ENCODE data around the gene REXO1. TPM values are rescaled to one million over a fixed set of nuclear protein-coding genes. Genes with fewer than 3 reads are reported as not detected.

Gene REXO1
- total RNA-seq, 1 experiment from 2014 or later, result 56.8 TPM

GRCh38 chr19:1889907-1890306 is 41.6 kb upstream of the REXO1 start:
- H3K23me2 ChIP-seq (ENCODE audit: insufficient read length, low read depth, low read length, poor library complexity, severe bottlenecking), result peaks cover 2% of the 10 kb centered on the region
- no peak overlapping the region for H3K9ac ChIP-seq (ENCODE audit: extremely low read depth, insufficient read length, low read length)
- no peak overlapping the region for H3K18ac ChIP-seq (ENCODE audit: insufficient read length, low read depth, low read length)
- Mint-ChIP-seq H3K36me3 (ENCODE audit: insufficient read depth in 1 of 3, low read depth in 3 of 3) (no peaks in the 10 kb centered on the region), H3K27ac (0 out of 7 replicates have a peak overlapping the region, but pooled peaks of 1 of the 3 experiments have one; percentile 1), H3K4me1 (peaks cover 10 to 11% of the 10 kb centered on the region in 2 experiments), H3K4me3 (no peak overlapping the region), H3K27me3 (ENCODE audit: low read depth) (no peaks in the 10 kb centered on the region), H3K9me3 (no peaks in the 10 kb centered on the region; a peak in 1 of 5 replicates)
- H3K14ac ChIP-seq (ENCODE audit: insufficient read depth, low read length), result no peak overlapping the region
- H3K79me2 ChIP-seq (ENCODE audit: insufficient read depth, low read length), result no peaks in the 10 kb centered on the region; the same call in 1 of the 2 replicates
- H4K91ac ChIP-seq (ENCODE audit: insufficient read length, low read depth, low read length), result no peak overlapping the region
- no peak overlapping the region for H3K4ac ChIP-seq (ENCODE audit: low read depth, low read length)
- no peak overlapping the region for H2AK5ac ChIP-seq (ENCODE audit: insufficient read length, low read length)
- H4K8ac ChIP-seq (replicated peaks; ENCODE audit: insufficient read length, low read depth, low read length), result no peak overlapping the region
- TF ChIP-seq, protein P1, sequence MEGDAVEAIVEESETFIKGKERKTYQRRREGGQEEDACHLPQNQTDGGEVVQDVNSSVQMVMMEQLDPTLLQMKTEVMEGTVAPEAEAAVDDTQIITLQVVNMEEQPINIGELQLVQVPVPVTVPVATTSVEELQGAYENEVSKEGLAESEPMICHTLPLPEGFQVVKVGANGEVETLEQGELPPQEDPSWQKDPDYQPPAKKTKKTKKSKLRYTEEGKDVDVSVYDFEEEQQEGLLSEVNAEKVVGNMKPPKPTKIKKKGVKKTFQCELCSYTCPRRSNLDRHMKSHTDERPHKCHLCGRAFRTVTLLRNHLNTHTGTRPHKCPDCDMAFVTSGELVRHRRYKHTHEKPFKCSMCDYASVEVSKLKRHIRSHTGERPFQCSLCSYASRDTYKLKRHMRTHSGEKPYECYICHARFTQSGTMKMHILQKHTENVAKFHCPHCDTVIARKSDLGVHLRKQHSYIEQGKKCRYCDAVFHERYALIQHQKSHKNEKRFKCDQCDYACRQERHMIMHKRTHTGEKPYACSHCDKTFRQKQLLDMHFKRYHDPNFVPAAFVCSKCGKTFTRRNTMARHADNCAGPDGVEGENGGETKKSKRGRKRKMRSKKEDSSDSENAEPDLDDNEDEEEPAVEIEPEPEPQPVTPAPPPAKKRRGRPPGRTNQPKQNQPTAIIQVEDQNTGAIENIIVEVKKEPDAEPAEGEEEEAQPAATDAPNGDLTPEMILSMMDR (conservative IDR thresholded peaks at IDR 0.05), result no peak
- H3K4me1 ChIP-seq (ENCODE audit: insufficient read depth, low read length), result no peaks in the 10 kb centered on the region; the same call in 1 of the 2 replicates
- H3K27me3 ChIP-seq (ENCODE audit: insufficient read depth, low read length), result no peaks in the 10 kb centered on the region
- no peak overlapping the region for H3K27ac ChIP-seq (ENCODE audit: insufficient read length, low read depth, low read length)
- no peak overlapping the region for H2BK12ac ChIP-seq (ENCODE audit: insufficient read length, low read depth, low read length)
- H4K20me1 ChIP-seq (ENCODE audit: control insufficient read depth, insufficient read depth, insufficient read length), result no peaks in the 10 kb centered on the region
- H2BK120ac ChIP-seq (ENCODE audit: low read depth, low read length, poor library complexity, severe bottlenecking), result no peak overlapping the region
- no peak overlapping the region for H3K56ac ChIP-seq (ENCODE audit: insufficient read length, low read depth, low read length)
- no peak overlapping the region for H3T11ph ChIP-seq (ENCODE audit: low read length)
- H3K9me3 ChIP-seq (ENCODE audit: control insufficient read depth, low read depth, low read length), result no peaks in the 10 kb centered on the region
- H3K79me1 ChIP-seq (ENCODE audit: insufficient read depth, low read depth, low read length, poor library complexity, severe bottlenecking), result peaks cover under 1% of the 10 kb centered on the region
- H4K5ac ChIP-seq (ENCODE audit: insufficient read length, low read depth, low read length), result no peak overlapping the region
- no CpG with 5 or more reads among the region's 1 CpG for WGBS (ENCODE audit: extremely low coverage, insufficient read length, low lambda C conversion rate)
- no peak overlapping the region for H2BK15ac ChIP-seq (ENCODE audit: low read depth, low read length)
- H2BK20ac ChIP-seq (ENCODE audit: low read depth, low read length, poor library complexity, severe bottlenecking), result no peak overlapping the region
- H2BK5ac ChIP-seq (ENCODE audit: insufficient read length, low read length), result no peak overlapping the region
- no peak for DNase-seq
- no peak overlapping the region for H3K4me2 ChIP-seq (ENCODE audit: insufficient read depth, insufficient read length, low read length)
- H3K23ac ChIP-seq (ENCODE audit: insufficient read length, low read depth, low read length), result no peak overlapping the region
- no peak overlapping the region for H2AFZ ChIP-seq (ENCODE audit: low read length)
